A549 (cell line): Measurements from ENCODE around the gene WDR70. TPM values are rescaled to one million over a fixed set of nuclear protein-coding genes. Genes with fewer than 3 reads are reported as not detected.

Experiments
- ATAC-seq, 2 experiments: fragments of 200-7000 bp in 1 of 2; fragments of >200 bp in 1 of 2; cut with Nextera tagmentation in 1 of 2; cut with Tn5 transposase in 1 of 2; 3 replicates each; pipeline versions ENCODE4 v1.8.0 to v1.9.1; 2018 to 2020; ENCODE audit warnings: mild to moderate bottlenecking in 1 of 2, moderate library complexity in 1 of 2
- CTCF ChIA-PET: fragments of 300-600 bp; sonication (Branson Sonifier 250); formaldehyde crosslinking; extraction: SDS; loops from one replicate; lab custom pipeline; 2021; ENCODE audit warnings: antibody characterized with exemption, inconsistent platforms; lab: Yijun Ruan, JAX
- POLR2A ChIA-PET: fragments of 350-600 bp; formaldehyde crosslinking; extraction: SDS; loops from one replicate; lab custom pipeline; 2021; ENCODE audit warnings: antibody characterized with exemption, inconsistent platforms; lab: Yijun Ruan, JAX
- DNase-seq, 2 experiments: peaks; one replicate each; pipeline versions ENCODE4 v3.0.0 to v3.0.0-alpha.2; 2011 to 2016; ENCODE audit warnings: low read depth in 1 of 2, low spot score in 1 of 2
- FAIRE-seq: peaks from 2 replicates; lab custom pipeline; 2011; peaks lifted over from hg19 to GRCh38; lab: Jason Lieb, UNC
- H3K27ac ChIP-seq, 2 experiments: fragments of >200 bp; sonication (Bioruptor Twin); formaldehyde crosslinking; 3 replicates each; pipeline ENCODE4 v1.5.1; 2016 to 2017
- H3K4me1 ChIP-seq: fragments of >200 bp; sonication (Bioruptor Twin); formaldehyde crosslinking; 3 replicates; pipeline ENCODE4 v1.6.1; 2016
- H3K4me2 ChIP-seq: fragments of >200 bp; sonication (Bioruptor Twin); formaldehyde crosslinking; 3 replicates; pipeline ENCODE4 v1.6.1; 2016
- H3K4me3 ChIP-seq: fragments of >200 bp; sonication (Bioruptor Twin); formaldehyde crosslinking; 3 replicates; pipeline ENCODE4 v1.5.1; 2016
- H3K9me3 ChIP-seq: fragments of >200 bp; sonication (Bioruptor Twin); formaldehyde crosslinking; 3 replicates; pipeline ENCODE4 v1.6.1; 2016
- CBX2 ChIP-seq: fragments of 200-600 bp; sonication (generic); IDR thresholded peaks from 2 replicates; pipeline ENCODE4 v1.6.1; 2016; ENCODE audit warnings: low read depth, mild to moderate bottlenecking, borderline replicate concordance
- CBX8 ChIP-seq: fragments of 200-600 bp; sonication (generic); IDR thresholded peaks from 2 replicates; pipeline ENCODE4 v1.6.1; 2016
- CHD2 ChIP-seq: fragments of 150-350 bp; IDR thresholded peaks from 2 replicates; pipeline ENCODE4 v1.6.1; 2014; ENCODE audit warnings: low read length; ENCODE audit not compliant: partially characterized antibody
- CHD4 ChIP-seq: fragments of 200-600 bp; sonication (generic); IDR thresholded peaks from 2 replicates; pipeline ENCODE4 v1.6.1; 2016; ENCODE audit warnings: antibody characterized with exemption, mild to moderate bottlenecking, borderline replicate concordance
- HES2 ChIP-seq: fragments of >200 bp; sonication (Bioruptor Twin); formaldehyde crosslinking; IDR thresholded peaks from 2 replicates; pipeline ENCODE4 v1.6.1; 2016
- HOXB5 ChIP-seq: fragments of 250-450 bp; sonication (Bioruptor Pico); IDR thresholded peaks from 2 replicates; pipeline ENCODE4 v1.5.0; 2020; ENCODE audit warnings: mild to moderate bottlenecking, moderate library complexity
- JUN ChIP-seq, 2 experiments: fragments of >200 bp; sonication (Bioruptor Twin); formaldehyde crosslinking; IDR thresholded peaks; 2 replicates in 1 of 2; 3 replicates in 1 of 2; pipeline ENCODE4 v1.6.1; 2016 to 2017
- KDM1A ChIP-seq: fragments of 200-600 bp; sonication (generic); IDR thresholded peaks from 2 replicates; pipeline ENCODE4 v1.6.1; 2016; ENCODE audit warnings: low read depth, mild to moderate bottlenecking
- PHF8 ChIP-seq: fragments of 200-600 bp; sonication (generic); IDR thresholded peaks from 2 replicates; pipeline ENCODE4 v1.6.1; 2016; ENCODE audit warnings: low read depth, mild to moderate bottlenecking, antibody characterized with exemption, moderate library complexity, borderline replicate concordance
- POLR2AphosphoS2 ChIP-seq: conservative IDR thresholded peaks from 2 replicates; pipeline ENCODE4 v1.6.1; 2012; ENCODE audit warnings: low read length, improper control_type of control experiment, inconsistent platforms
- REST ChIP-seq: fragments of 200-600 bp; sonication (generic); IDR thresholded peaks from 2 replicates; pipeline ENCODE4 v1.6.1; 2016; ENCODE audit warnings: antibody characterized with exemption, mild to moderate bottlenecking, moderate library complexity
- RNF2 ChIP-seq: fragments of 200-600 bp; sonication (generic); IDR thresholded peaks from 2 replicates; pipeline ENCODE4 v1.6.1; 2016; ENCODE audit warnings: low read depth, mild to moderate bottlenecking, antibody characterized with exemption, moderate library complexity, borderline replicate concordance
- USF2 ChIP-seq: fragments of 450-650 bp; IDR thresholded peaks from 2 replicates; pipeline ENCODE4 v1.6.1; 2014; ENCODE audit warnings: antibody characterized with exemption
- ZFP36 ChIP-seq: fragments of 450-650 bp; IDR thresholded peaks from 2 replicates; pipeline ENCODE4 v1.6.1; 2014; ENCODE audit warnings: borderline replicate concordance; ENCODE audit not compliant: partially characterized antibody
- ZNF302 ChIP-seq: fragments of 250-450 bp; sonication (Bioruptor Pico); IDR thresholded peaks from 2 replicates; pipeline ENCODE4 v1.9.0; 2021; ENCODE audit warnings: inconsistent platforms, mild to moderate bottlenecking, moderate library complexity
- WGBS: methylation state at CpG from one replicate; pipeline ENCODE4 v1.1.6; 2017; ENCODE audit errors: missing lambda C conversion rate; 5-methylcytosine and 5-hydroxymethylcytosine counted together
- polyA plus RNA-seq, 4 experiments: library from polyadenylated mRNA; depleted of rRNA in 3 of 4; stranded (reverse); fragments of >200 nt; fragmentation: RNase III in 1 of 4; extraction: RNeasy Plus Mini Kit Qiagen cat#74134 plus additional on column Dnase treatment in 1 of 4; gene quantifications; 2 replicates in 3 of 4; 3 replicates in 1 of 4; pipeline ENCODE4 v1.2.3, GENCODE V29; 2011 to 2017

The WDR70 gene
- polyA plus RNA-seq, 2 of the 4 experiments (the other 2 are of a cell fraction): 13.8 to 28.8 TPM

- POLR2A ChIA-PET: no interaction called here
- 80% methylated on average over 5 of the region's 5 CpGs for WGBS
- TF ChIP-seq ZFP36: no peak
- no peak for TF ChIP-seq USF2
- TF ChIP-seq KDM1A: no peak
- no peak for TF ChIP-seq CHD4
- TF ChIP-seq CBX8: no peak
- TF ChIP-seq JUN (IDR thresholded peaks at IDR 0.05): no peak
- TF ChIP-seq RNF2: no peak
- TF ChIP-seq CHD2: no peak
- TF ChIP-seq CBX2: no peak
- TF ChIP-seq POLR2AphosphoS2: no peak
- no peak for TF ChIP-seq REST
- TF ChIP-seq HOXB5 (CRISPR knock-in tag): no peak
- CTCF ChIA-PET: no interaction called here
- no peak overlapping the region for H3K4me3 ChIP-seq
- H3K9me3 ChIP-seq: no peaks in the 10 kb centered on the region
- peak overlapping the region; percentile 62 for H3K4me2 ChIP-seq
- H3K4me1 ChIP-seq: peaks cover 60% of the 10 kb centered on the region
- ATAC-seq (no peak), DNase-seq (no peak), FAIRE-seq (peak; percentile 28)
- H3K27ac ChIP-seq: peak overlapping the region; percentile 43 to 70; a peak in 5 of 6 replicates
Measured at GRCh38 chr5:37662789-37663485, 283.8 kb downstream of the WDR70 start.

- 95% methylated on average over 5 of the region's 5 CpGs for WGBS
- DNase-seq (no peak), FAIRE-seq (no peak), ATAC-seq (no peak)
- ChIA-PET POLR2A (no interaction called here), CTCF (no interaction called here)
- TF ChIP-seq CBX2 (no peak), ZNF302 (no peak), REST (no peak), PHF8 (no peak), HES2 (no peak)
- no peaks in the 10 kb centered on the region for H3K9me3 ChIP-seq
- no peak overlapping the region for H3K4me3 ChIP-seq
- H3K27ac ChIP-seq: peak overlapping the region; percentile 43 to 70; a peak in 4 of 6 replicates
- H3K4me2 ChIP-seq: peak overlapping the region; percentile 62; the same call in 2 of the 3 replicates
- H3K4me1 ChIP-seq: peaks cover 58% of the 10 kb centered on the region
Measured at GRCh38 chr5:37663538-37663937, 284.4 kb downstream of the WDR70 start.
